Endothelial cell of umbilical vein (primary cell): Measurements from ENCODE around the gene TMEM164. TPM values are rescaled to one million over a fixed set of nuclear protein-coding genes. Genes with fewer than 3 reads are reported as not detected.

Experiments used
- BruUV-seq: library from RNA; stranded (reverse); fragments of 400-500 nt; replicated peaks from 2 replicates; lab custom pipeline; 2021; lab: Mats Ljungman, UMichigan
- CTCF ChIA-PET: fragments of 300-600, 350-600 bp; sonication (Branson Sonifier 250); formaldehyde crosslinking; loops from one replicate; lab custom pipeline; 2021; ENCODE audit warnings: antibody characterized with exemption, inconsistent platforms; lab: Charles Lee
- POLR2A ChIA-PET: fragments of 300-600, 350-600 bp; sonication (Branson Sonifier 250); formaldehyde crosslinking; loops from one replicate; lab custom pipeline; 2021; ENCODE audit warnings: antibody characterized with exemption, inconsistent platforms; lab: Charles Lee
- DNase-seq: peaks from one replicate; pipeline ENCODE4 v3.0.0-alpha.2; 2011; ENCODE audit warnings: low read depth, low spot score
- FAIRE-seq: peaks from 2 replicates; lab custom pipeline; 2011; peaks lifted over from hg19 to GRCh38; lab: Jason Lieb, UNC
- H2AFZ ChIP-seq: 2 replicates; pipeline ENCODE4 v1.6.0; 2012; ENCODE audit warnings: low read depth, low read length, control low read depth, inconsistent platforms
- H3K27ac ChIP-seq: 2 replicates; pipeline ENCODE4 v1.5.1; 2011; ENCODE audit warnings: low read depth, mild to moderate bottlenecking, control low read depth, low read length, moderate library complexity; ENCODE audit not compliant: insufficient read depth
- H3K27me3 ChIP-seq, 2 experiments: 2 replicates each; pipeline versions ENCODE4 v1.6.0 to v1.6.1; 2011; ENCODE audit warnings: low read length in 2 of 2, mixed read lengths in 1 of 2; ENCODE audit not compliant: control insufficient read depth in 2 of 2, insufficient read depth in 2 of 2
- H3K36me3 ChIP-seq, 2 experiments: 2 replicates in 1 of 2; 3 replicates in 1 of 2; pipeline ENCODE4 v1.5.1; 2011; ENCODE audit warnings: low read length in 2 of 2, mild to moderate bottlenecking in 1 of 2, moderate library complexity in 1 of 2; ENCODE audit not compliant: control insufficient read depth in 2 of 2, insufficient read depth in 2 of 2; ENCODE audit errors: extremely low read depth in 1 of 2
- H3K4me1 ChIP-seq: 3 replicates; pipeline ENCODE4 v1.5.1; 2011; ENCODE audit warnings: mild to moderate bottlenecking, low read length; ENCODE audit not compliant: control insufficient read depth, insufficient read depth; ENCODE audit errors: extremely low read depth
- H3K4me2 ChIP-seq: 2 replicates; pipeline ENCODE4 v1.6.1; 2011; ENCODE audit warnings: low read length, control low read depth, mixed read lengths; ENCODE audit not compliant: insufficient read depth
- H3K4me3 ChIP-seq, 3 experiments: fragments of 200-600 bp in 1 of 3; sonication (generic), shearing (Covaris generic) in 1 of 3; replicated peaks in 1 of 3; 2 replicates each; pipeline ENCODE4 v1.5.1; 2011 to 2016; ENCODE audit warnings: control low read depth in 3 of 3, low read length in 3 of 3, mild to moderate bottlenecking in 2 of 3, inconsistent platforms in 1 of 3, low read depth in 1 of 3, moderate library complexity in 1 of 3; ENCODE audit not compliant: insufficient read depth in 1 of 3
- H3K79me2 ChIP-seq: 2 replicates; pipeline ENCODE4 v1.6.0; 2012; ENCODE audit warnings: low read length, inconsistent platforms; ENCODE audit not compliant: control insufficient read depth, insufficient read depth
- H3K9ac ChIP-seq: replicated peaks from 2 replicates; pipeline ENCODE3; 2011; ENCODE audit warnings: low read length, control low read depth; ENCODE audit not compliant: insufficient read depth; ENCODE audit errors: extremely low read depth
- H3K9me1 ChIP-seq: replicated peaks from 3 replicates; pipeline ENCODE4 v1.6.0; 2011; ENCODE audit warnings: mild to moderate bottlenecking, low read length; ENCODE audit not compliant: control insufficient read depth, insufficient read depth; ENCODE audit errors: extremely low read depth
- H3K9me3 ChIP-seq: replicated peaks from 2 replicates; pipeline ENCODE4 v1.5.1; 2012; ENCODE audit warnings: low read length, inconsistent platforms; ENCODE audit not compliant: control insufficient read depth, insufficient read depth
- H4K20me1 ChIP-seq: replicated peaks from 2 replicates; pipeline ENCODE3; 2011; ENCODE audit warnings: mild to moderate bottlenecking, low read length; ENCODE audit not compliant: control insufficient read depth, insufficient read depth; ENCODE audit errors: extremely low read depth
- EZH2 ChIP-seq: IDR thresholded peaks from 2 replicates; pipeline ENCODE4 v1.6.1; 2012; ENCODE audit warnings: borderline replicate concordance, low read depth, mild to moderate bottlenecking, moderate library complexity, low read length, inconsistent platforms; ENCODE audit not compliant: severe bottlenecking
- FOS ChIP-seq: IDR thresholded peaks from 2 replicates; pipeline ENCODE4 v1.6.1; 2011; ENCODE audit warnings: mild to moderate bottlenecking, low read length, moderate library complexity, borderline replicate concordance; ENCODE audit not compliant: insufficient read depth
- GATA2 ChIP-seq: IDR thresholded peaks from 2 replicates; pipeline ENCODE4 v1.7.0; 2011; ENCODE audit warnings: low read depth, mild to moderate bottlenecking, moderate library complexity, mixed read lengths, low read length; ENCODE audit not compliant: insufficient read length, insufficient read depth
- JUN ChIP-seq: IDR thresholded peaks from 2 replicates; pipeline ENCODE4 v1.6.1; 2011; ENCODE audit warnings: borderline replicate concordance, low read depth; ENCODE audit not compliant: insufficient read length, insufficient read depth
- MYC ChIP-seq: IDR thresholded peaks from one replicate; pipeline ENCODE4 v1.6.1; 2011; ENCODE audit warnings: mild to moderate bottlenecking, low read depth, low read length
- POLR2A ChIP-seq: IDR thresholded peaks from 2 replicates; pipeline ENCODE4 v1.6.1; 2012; ENCODE audit warnings: low read depth, mild to moderate bottlenecking, control low read depth, low read length
- POLR2AphosphoS5 ChIP-seq: IDR thresholded peaks from 2 replicates; pipeline ENCODE4 v1.6.1; 2012; ENCODE audit warnings: low read depth, mild to moderate bottlenecking, control low read depth, low read length, moderate library complexity; ENCODE audit not compliant: insufficient read depth
- dilution Hi-C: fragments of 300-500 bp; cut with MboI; formaldehyde crosslinking; loops from one replicate; pipeline ENCODE4 v1.15.0; 2019; ENCODE audit warnings: low sequenced_read_pairs; ENCODE audit not compliant: extremely low pct_ligation_motif_present
- intact Hi-C: fragments of 100-400 bp; cut with micrococcal nuclease; formaldehyde crosslinking; loops from one replicate; pipeline ENCODE4 v1.10.0; 2022
- polyA plus RNA-seq, 4 experiments: library from polyadenylated mRNA; depleted of rRNA in 3 of 4; stranded (reverse) in 3 of 4; unstranded in 1 of 4; fragments of >200 nt; gene quantifications; 2 replicates each; pipeline versions ENCODE4 v1.2.1 to v1.2.3, GENCODE V29; 2011 to 2012; ENCODE audit warnings: missing spikeins in 1 of 4
- total RNA-seq: library from RNA; stranded (reverse); gene quantifications from 2 replicates; pipeline ENCODE4 v1.2.3, GENCODE V29; 2021
- TF ChIP-seq, protein P1 (sequence below): IDR thresholded peaks from 2 replicates; pipeline ENCODE4 v1.6.1; 2011; ENCODE audit not compliant: insufficient read depth, insufficient read length
- TF ChIP-seq, protein P2 (sequence below), 2 donors: IDR thresholded peaks; 1 replicate in 1 of 2; 2 replicates in 1 of 2; pipeline ENCODE4 v1.5.1; 2011; ENCODE audit warnings: low read length in 2 of 2, mild to moderate bottlenecking in 2 of 2, moderate library complexity in 2 of 2, control low read depth in 1 of 2, inconsistent platforms in 1 of 2, low read depth in 1 of 2; ENCODE audit not compliant: insufficient read depth in 1 of 2; ENCODE audit errors: extremely low read depth in 1 of 2

TMEM164 gene
- total and polyA plus RNA-seq, 2 donors (not counting 3 experiments of a cell fraction or from before 2014, with no cell fraction given), result 12.8 to 22.2 TPM

DNA sequence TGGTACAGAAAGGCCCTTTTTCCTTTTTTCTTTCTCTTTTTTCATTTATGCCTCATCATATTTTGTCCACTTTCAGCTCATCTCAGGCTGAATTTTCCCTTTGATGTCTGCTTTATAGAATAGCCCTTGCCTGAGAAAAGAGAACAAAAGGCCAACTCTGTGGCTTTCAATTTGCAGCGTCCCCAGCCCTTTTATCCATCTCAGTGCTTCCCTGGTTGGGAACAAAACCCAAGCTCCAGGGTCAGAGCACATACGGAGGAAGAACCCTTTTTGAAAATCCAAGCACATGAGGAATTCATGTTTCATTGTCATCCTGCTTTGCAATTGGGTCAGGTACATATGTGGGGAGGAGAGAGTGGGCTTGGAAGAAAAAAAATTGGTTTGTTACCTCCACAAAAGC is 47.5 kb downstream of the TMEM164 start:
- dilution Hi-C loops (no loop called here), intact Hi-C loops (no loop called here)
- H3K27me3 ChIP-seq, result no peaks in the 10 kb centered on the region
- no peaks in the 10 kb centered on the region for H3K36me3 ChIP-seq
- DNase-seq (no peak), FAIRE-seq (no peak)
- H4K20me1 ChIP-seq, result no peaks in the 10 kb centered on the region
- BruUV-seq, result no TSS peak
- no peaks in the 10 kb centered on the region for H3K9me3 ChIP-seq
- ChIA-PET CTCF (no interaction called here), POLR2A (no interaction called here)
- no peak overlapping the region for H3K4me2 ChIP-seq
- no peak for TF ChIP-seq POLR2AphosphoS5
- TF ChIP-seq EZH2, result no peak
- TF ChIP-seq MYC, result no peak
- TF ChIP-seq POLR2A, result no peak
- no peak for TF ChIP-seq FOS
- TF ChIP-seq, protein P1, sequence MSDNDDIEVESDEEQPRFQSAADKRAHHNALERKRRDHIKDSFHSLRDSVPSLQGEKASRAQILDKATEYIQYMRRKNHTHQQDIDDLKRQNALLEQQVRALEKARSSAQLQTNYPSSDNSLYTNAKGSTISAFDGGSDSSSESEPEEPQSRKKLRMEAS, result no peak
- TF ChIP-seq GATA2, result no peak
- TF ChIP-seq, protein P2, sequence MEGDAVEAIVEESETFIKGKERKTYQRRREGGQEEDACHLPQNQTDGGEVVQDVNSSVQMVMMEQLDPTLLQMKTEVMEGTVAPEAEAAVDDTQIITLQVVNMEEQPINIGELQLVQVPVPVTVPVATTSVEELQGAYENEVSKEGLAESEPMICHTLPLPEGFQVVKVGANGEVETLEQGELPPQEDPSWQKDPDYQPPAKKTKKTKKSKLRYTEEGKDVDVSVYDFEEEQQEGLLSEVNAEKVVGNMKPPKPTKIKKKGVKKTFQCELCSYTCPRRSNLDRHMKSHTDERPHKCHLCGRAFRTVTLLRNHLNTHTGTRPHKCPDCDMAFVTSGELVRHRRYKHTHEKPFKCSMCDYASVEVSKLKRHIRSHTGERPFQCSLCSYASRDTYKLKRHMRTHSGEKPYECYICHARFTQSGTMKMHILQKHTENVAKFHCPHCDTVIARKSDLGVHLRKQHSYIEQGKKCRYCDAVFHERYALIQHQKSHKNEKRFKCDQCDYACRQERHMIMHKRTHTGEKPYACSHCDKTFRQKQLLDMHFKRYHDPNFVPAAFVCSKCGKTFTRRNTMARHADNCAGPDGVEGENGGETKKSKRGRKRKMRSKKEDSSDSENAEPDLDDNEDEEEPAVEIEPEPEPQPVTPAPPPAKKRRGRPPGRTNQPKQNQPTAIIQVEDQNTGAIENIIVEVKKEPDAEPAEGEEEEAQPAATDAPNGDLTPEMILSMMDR (IDR thresholded peaks at IDR 0.05; ENCODE audit: extremely low read depth in 1 of 2, insufficient read depth in 1 of 2, low read depth in 1 of 2, low read length in 2 of 2), result no peak
- TF ChIP-seq JUN, result no peak
- no peak overlapping the region for H3K27ac ChIP-seq
- H3K4me1 ChIP-seq, result peaks cover 2% of the 10 kb centered on the region
- H3K79me2 ChIP-seq, result no peaks in the 10 kb centered on the region
- no peak overlapping the region for H3K4me3 ChIP-seq
- no peaks in the 10 kb centered on the region for H3K9me1 ChIP-seq
- no peak overlapping the region for H3K9ac ChIP-seq
- H2AFZ ChIP-seq, result no peak overlapping the region
